Uterus (tissue), 4 donors: Measurements from ENCODE around the gene TOMM22. TPM values are rescaled to one million over a fixed set of nuclear protein-coding genes. Genes with fewer than 3 reads are reported as not detected.

Experiments
- DNase-seq, 2 donors: peaks; one replicate each; pipeline ENCODE4 v3.0.0-alpha.2; 2019 to 2020
- H3K27ac ChIP-seq, 2 donors: fragments of 200-600 bp; sonication (generic); 1 replicate in 1 of 2; 2 replicates in 1 of 2; pipeline ENCODE4 v1.5.1; 2016 to 2018
- H3K27me3 ChIP-seq, 2 donors: fragments of 200-600 bp; sonication (generic); one replicate each; pipeline ENCODE4 v1.5.1; 2018 to 2019; ENCODE audit warnings: control low read depth in 1 of 2
- H3K36me3 ChIP-seq, 2 donors: fragments of 200-600 bp; sonication (generic); one replicate each; pipeline ENCODE4 v1.5.1; 2019; ENCODE audit warnings: control low read depth in 1 of 2
- H3K4me1 ChIP-seq, 2 donors: fragments of 200-600 bp; sonication (generic); one replicate each; pipeline ENCODE4 v1.5.1; 2018 to 2019; ENCODE audit warnings: control low read depth in 1 of 2
- H3K4me3 ChIP-seq, 2 donors: fragments of 200-600 bp; sonication (generic); 1 replicate in 1 of 2; 2 replicates in 1 of 2; pipeline ENCODE4 v1.5.1; 2018 to 2019; ENCODE audit warnings: mild to moderate bottlenecking in 1 of 2
- H3K9me3 ChIP-seq, 2 donors: fragments of 200-600 bp; sonication (generic); one replicate each; pipeline ENCODE4 v1.5.1; 2019; ENCODE audit warnings: control low read depth in 1 of 2
- CTCF ChIP-seq, 4 experiments: fragments of 200-600 bp in 2 of 4; fragments of 450-650 bp in 2 of 4; sonication (generic) in 2 of 4; IDR thresholded peaks; one replicate each; pipeline ENCODE4 v1.5.1; 2016 to 2019; ENCODE audit warnings: antibody characterized with exemption in 4 of 4, mild to moderate bottlenecking in 2 of 4, moderate library complexity in 1 of 4
- POLR2A ChIP-seq, 2 donors: fragments of 450-650 bp; IDR thresholded peaks; one replicate each; pipeline ENCODE4 v1.6.1; 2016; ENCODE audit warnings: antibody characterized with exemption in 2 of 2, mild to moderate bottlenecking in 1 of 2, moderate library complexity in 1 of 2
- intact Hi-C: fragments of 100-400 bp; cut with DNase I; formaldehyde crosslinking; loops from one replicate; pipeline ENCODE4 v1.15.1; 2023; ENCODE audit warnings: low total_unique reads
- total RNA-seq, 4 donors: library from RNA; depleted of rRNA in 3 of 4; stranded (reverse); fragments of >200 nt in 3 of 4; gene quantifications; one replicate each; pipeline versions ENCODE4 v1.1.0 to v1.2.4, GENCODE V29; 2014 to 2023
- donor health status: DM: yes; HTN: yes; CAD: no.

TOMM22 gene
- total RNA-seq, 4 donors from 2014 or later: 17.6 to 62.5 (median 48.4) TPM

- Histone ChIP-seq H3K27me3 (no peaks in the 10 kb centered on the region), H3K9me3 (no peaks in the 10 kb centered on the region), H3K4me3 (peak within 1 kb of the TSS; percentile 90 to 91), H3K36me3 (no peaks in the 10 kb centered on the region), H3K4me1 (no peaks in the 10 kb centered on the region), H3K27ac (peak within 1 kb of the TSS; percentile 83 to 93)
- peak; percentile 84 to 85 for DNase-seq
- peak in 1 of 4 experiments; percentile 7 for TF ChIP-seq CTCF (IDR thresholded peaks at IDR 0.05)
- peak; percentile 30 to 67 for TF ChIP-seq POLR2A (IDR thresholded peaks at IDR 0.05)
- intact Hi-C loops: no loop called here
Observed at GRCh38 chr22:38656256-38657044, 25.3 kb upstream of the TOMM22 start, which contains the start of the genes CBY1 and FAM227A. CBY1 (plus strand) TSS chr22:38656638; CDS start chr22:38668055, 11,417 bp downstream. FAM227A (minus strand) TSS chr22:38656392; CDS start chr22:38650168, 6,224 bp downstream.

GRCh38 chr22:38657045-38657909 lies 24.5 kb upstream of the TOMM22 start:
- peak overlapping the region; percentile 90 to 91 for H3K4me3 ChIP-seq
- peak overlapping the region; percentile 83 to 93 for H3K27ac ChIP-seq
- no peaks in the 10 kb centered on the region for H3K4me1 ChIP-seq
- no peak for DNase-seq
- no peaks in the 10 kb centered on the region for H3K9me3 ChIP-seq
- intact Hi-C loops: no loop called here
- no peaks in the 10 kb centered on the region for H3K36me3 ChIP-seq
- no peaks in the 10 kb centered on the region for H3K27me3 ChIP-seq
- TF ChIP-seq CTCF (IDR thresholded peaks at IDR 0.05): no peak
- TF ChIP-seq POLR2A (IDR thresholded peaks at IDR 0.05): no peak

- Histone ChIP-seq H3K27me3 (no peaks in the 10 kb centered on the region), H3K9me3 (no peaks in the 10 kb centered on the region), H3K27ac (no peak overlapping the region), H3K36me3 (no peaks in the 10 kb centered on the region), H3K4me1 (no peaks in the 10 kb centered on the region), H3K4me3 (no peak overlapping the region)
- TF ChIP-seq POLR2A (IDR thresholded peaks at IDR 0.05): no peak
- TF ChIP-seq CTCF (IDR thresholded peaks at IDR 0.05): no peak
- DNase-seq: no peak
- intact Hi-C loops: no loop called here
Observed at GRCh38 chr22:38674888-38675287, 6.9 kb upstream of the TOMM22 start.

GRCh38 chr22:38675833-38676232 lies 5.9 kb upstream of the TOMM22 start:
- intact Hi-C loops: no loop called here
- Histone ChIP-seq H3K27me3 (no peaks in the 10 kb centered on the region), H3K4me3 (no peak overlapping the region), H3K9me3 (no peaks in the 10 kb centered on the region), H3K36me3 (no peaks in the 10 kb centered on the region), H3K27ac (no peak overlapping the region), H3K4me1 (no peaks in the 10 kb centered on the region)
- no peak for TF ChIP-seq CTCF (IDR thresholded peaks at IDR 0.05)
- no peak for TF ChIP-seq POLR2A (IDR thresholded peaks at IDR 0.05)
- no peak for DNase-seq
